Measurements from ENCODE around the gene CLEC1A. TPM values are rescaled to one million over a fixed set of nuclear protein-coding genes. Genes with fewer than 3 reads are reported as not detected.

Gene CLEC1A
- polyA plus RNA-seq, 1 of the 3 experiments (the other 2 are of a cell fraction), result not detected

GRCh38 chr12:10094646-10095395 is 4.0 kb downstream of the CLEC1A start:
- H4K20me1 ChIP-seq (ENCODE audit: insufficient read depth), result no peaks in the 10 kb centered on the region
- no peaks in the 10 kb centered on the region for H3K9me2 ChIP-seq
- peaks cover 4% of the 10 kb centered on the region; the same call in 1 of the 2 replicates for H3K27me3 ChIP-seq (ENCODE audit: insufficient read depth)
- TF ChIP-seq, protein P1, sequence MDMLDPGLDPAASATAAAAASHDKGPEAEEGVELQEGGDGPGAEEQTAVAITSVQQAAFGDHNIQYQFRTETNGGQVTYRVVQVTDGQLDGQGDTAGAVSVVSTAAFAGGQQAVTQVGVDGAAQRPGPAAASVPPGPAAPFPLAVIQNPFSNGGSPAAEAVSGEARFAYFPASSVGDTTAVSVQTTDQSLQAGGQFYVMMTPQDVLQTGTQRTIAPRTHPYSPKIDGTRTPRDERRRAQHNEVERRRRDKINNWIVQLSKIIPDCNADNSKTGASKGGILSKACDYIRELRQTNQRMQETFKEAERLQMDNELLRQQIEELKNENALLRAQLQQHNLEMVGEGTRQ (IDR thresholded peaks at IDR 0.05; ENCODE audit: borderline replicate concordance, low read depth, low read length), result no peak
- TF ChIP-seq FOXM1 (IDR thresholded peaks at IDR 0.05; ENCODE audit: low read depth) (no peak), SMC3 (IDR thresholded peaks at IDR 0.05; ENCODE audit: low read depth, low read length) (no peak), ELF1 (IDR thresholded peaks at IDR 0.05) (no peak), FOXJ3 (CRISPR knock-in tag; IDR thresholded peaks at IDR 0.05) (no peak), YY1 (IDR thresholded peaks at IDR 0.05; ENCODE audit: low read depth) (no peak), GATA2 (CRISPR knock-in tag; IDR thresholded peaks at IDR 0.05) (no peak), CHD2 (IDR thresholded peaks at IDR 0.05; ENCODE audit: low read length, partially characterized antibody) (no peak), TEAD4 (IDR thresholded peaks at IDR 0.05; ENCODE audit: borderline replicate concordance, insufficient read depth) (no peak), SIN3A (IDR thresholded peaks at IDR 0.05; ENCODE audit: borderline replicate concordance, low read depth, low read length) (no peak), MXI1 (IDR thresholded peaks at IDR 0.05; ENCODE audit: low read depth, low read length) (no peak), CTCF (IDR thresholded peaks at IDR 0.05) (no peak), NFIC (IDR thresholded peaks at IDR 0.05; ENCODE audit: borderline replicate concordance) (no peak), POLR2AphosphoS5 (IDR thresholded peaks at IDR 0.05; ENCODE audit: low read depth, low read length) (no peak), EZH2phosphoT487 (IDR thresholded peaks at IDR 0.05; ENCODE audit: borderline replicate concordance, low read depth) (no peak)
- TF ChIP-seq, protein P2, sequence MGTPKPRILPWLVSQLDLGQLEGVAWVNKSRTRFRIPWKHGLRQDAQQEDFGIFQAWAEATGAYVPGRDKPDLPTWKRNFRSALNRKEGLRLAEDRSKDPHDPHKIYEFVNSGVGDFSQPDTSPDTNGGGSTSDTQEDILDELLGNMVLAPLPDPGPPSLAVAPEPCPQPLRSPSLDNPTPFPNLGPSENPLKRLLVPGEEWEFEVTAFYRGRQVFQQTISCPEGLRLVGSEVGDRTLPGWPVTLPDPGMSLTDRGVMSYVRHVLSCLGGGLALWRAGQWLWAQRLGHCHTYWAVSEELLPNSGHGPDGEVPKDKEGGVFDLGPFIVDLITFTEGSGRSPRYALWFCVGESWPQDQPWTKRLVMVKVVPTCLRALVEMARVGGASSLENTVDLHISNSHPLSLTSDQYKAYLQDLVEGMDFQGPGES (IDR thresholded peaks at IDR 0.05; ENCODE audit: low read depth, low read length), result no peak
- TF ChIP-seq, protein P3, sequence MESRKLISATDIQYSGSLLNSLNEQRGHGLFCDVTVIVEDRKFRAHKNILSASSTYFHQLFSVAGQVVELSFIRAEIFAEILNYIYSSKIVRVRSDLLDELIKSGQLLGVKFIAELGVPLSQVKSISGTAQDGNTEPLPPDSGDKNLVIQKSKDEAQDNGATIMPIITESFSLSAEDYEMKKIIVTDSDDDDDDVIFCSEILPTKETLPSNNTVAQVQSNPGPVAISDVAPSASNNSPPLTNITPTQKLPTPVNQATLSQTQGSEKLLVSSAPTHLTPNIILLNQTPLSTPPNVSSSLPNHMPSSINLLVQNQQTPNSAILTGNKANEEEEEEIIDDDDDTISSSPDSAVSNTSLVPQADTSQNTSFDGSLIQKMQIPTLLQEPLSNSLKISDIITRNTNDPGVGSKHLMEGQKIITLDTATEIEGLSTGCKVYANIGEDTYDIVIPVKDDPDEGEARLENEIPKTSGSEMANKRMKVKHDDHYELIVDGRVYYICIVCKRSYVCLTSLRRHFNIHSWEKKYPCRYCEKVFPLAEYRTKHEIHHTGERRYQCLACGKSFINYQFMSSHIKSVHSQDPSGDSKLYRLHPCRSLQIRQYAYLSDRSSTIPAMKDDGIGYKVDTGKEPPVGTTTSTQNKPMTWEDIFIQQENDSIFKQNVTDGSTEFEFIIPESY (IDR thresholded peaks at IDR 0.05; ENCODE audit: borderline replicate concordance, low read depth), result no peak
- TF ChIP-seq, protein P4, sequence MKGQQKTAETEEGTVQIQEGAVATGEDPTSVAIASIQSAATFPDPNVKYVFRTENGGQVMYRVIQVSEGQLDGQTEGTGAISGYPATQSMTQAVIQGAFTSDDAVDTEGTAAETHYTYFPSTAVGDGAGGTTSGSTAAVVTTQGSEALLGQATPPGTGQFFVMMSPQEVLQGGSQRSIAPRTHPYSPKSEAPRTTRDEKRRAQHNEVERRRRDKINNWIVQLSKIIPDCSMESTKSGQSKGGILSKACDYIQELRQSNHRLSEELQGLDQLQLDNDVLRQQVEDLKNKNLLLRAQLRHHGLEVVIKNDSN (IDR thresholded peaks at IDR 0.05; ENCODE audit: borderline replicate concordance, low read depth), result no peak
- no peak overlapping the region for H3K4me3 ChIP-seq (ENCODE audit: low read depth in 2 of 2, low read length in 1 of 2)
- H3F3A ChIP-seq (replicated peaks; ENCODE audit: insufficient read depth), result no peaks in the 10 kb centered on the region
- H3K36me3 ChIP-seq (replicated peaks in 1 of 2; ENCODE audit: control insufficient read depth in 1 of 2, insufficient read depth in 2 of 2, low read length in 1 of 2), result no peaks in the 10 kb centered on the region
- no peak for DNase-seq
- no peak overlapping the region for H3K27ac ChIP-seq (ENCODE audit: low read depth in 2 of 2, low read length in 1 of 2)
- no peak overlapping the region for H3K4me2 ChIP-seq
- no peaks in the 10 kb centered on the region for H3K9me3 ChIP-seq
- no peaks in the 10 kb centered on the region for H3K4me1 ChIP-seq (ENCODE audit: control insufficient read depth in 1 of 2, insufficient read depth in 2 of 2, low read depth in 1 of 2, low read length in 1 of 2)
- no peaks in the 10 kb centered on the region for H3K79me2 ChIP-seq (ENCODE audit: insufficient read depth)
- POLR2A ChIA-PET, result no interaction called here
- 9% methylated on average over 4 of the region's 4 CpGs for WGBS (ENCODE audit: low lambda C conversion rate)
- no peak overlapping the region for H3K9ac ChIP-seq
- H2AFZ ChIP-seq (ENCODE audit: low read depth), result no peak overlapping the region
- CTCF ChIA-PET, result no interaction called here
